ENCODE results near the gene SLC25A22.

SLC25A22 gene

DNA sequence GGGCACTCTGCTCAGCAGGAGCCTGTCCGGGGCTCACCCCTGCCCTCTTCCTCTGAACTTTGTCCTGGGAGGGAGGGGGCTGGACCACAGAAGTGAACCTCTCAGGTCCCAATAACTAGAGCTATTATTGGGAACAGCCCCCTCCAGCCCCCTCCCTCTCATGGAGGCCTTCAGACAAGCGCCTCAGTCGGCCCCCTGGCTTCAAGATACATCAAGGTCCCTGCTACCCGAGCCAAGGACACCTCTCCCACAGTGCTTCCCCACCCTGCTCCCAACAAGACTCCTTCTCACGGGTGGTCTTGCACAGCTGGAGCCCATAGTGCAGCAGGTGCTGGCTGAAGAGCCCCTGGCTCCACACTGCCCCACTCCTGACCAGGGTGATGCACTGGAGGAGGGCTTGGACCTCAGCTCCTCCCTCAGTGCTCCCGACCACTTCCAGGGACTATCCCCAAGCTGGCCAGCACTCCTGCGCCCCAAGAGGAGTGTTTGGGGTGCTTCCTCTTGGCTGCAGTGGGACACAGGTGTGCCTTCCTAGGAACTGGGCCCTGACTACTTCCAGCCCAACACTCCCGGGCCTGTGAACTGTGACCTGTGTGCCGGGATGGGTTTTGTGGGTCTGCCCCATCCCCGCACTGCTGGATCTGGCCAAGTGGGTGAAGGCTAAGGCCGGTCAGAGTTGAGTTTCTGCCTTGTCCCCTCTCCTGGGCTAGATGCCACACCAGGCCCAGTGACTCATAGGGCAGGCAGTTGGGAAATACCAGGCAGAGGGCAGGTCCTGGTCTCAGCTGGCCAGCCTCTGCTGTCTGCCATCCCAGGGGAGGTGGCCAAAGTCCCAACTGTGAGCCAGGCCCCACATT lies 22.8 kb upstream of the SLC25A22 start:
- Histone ChIP-seq H3K4me3 (ENCODE audit: insufficient read depth, low read depth, low read length) (peak overlapping the region; percentile 58), H3K27me3 (ENCODE audit: control insufficient read depth, insufficient read depth, low read length, poor library complexity, severe bottlenecking) (peaks cover 5% of the 10 kb centered on the region), H3K4me1 (ENCODE audit: control insufficient read depth, insufficient read depth, low read length) (peaks cover 12% of the 10 kb centered on the region), H3K36me3 (ENCODE audit: control insufficient read depth, insufficient read depth, low read length) (peaks cover 9% of the 10 kb centered on the region), H3K9me3 (ENCODE audit: control insufficient read depth, low read length) (no peaks in the 10 kb centered on the region), H3K27ac (ENCODE audit: insufficient read depth, low read depth, low read length, poor library complexity, severe bottlenecking) (no peak overlapping the region)
- WGBS, 2 experiments = 88% methylated on average over 11 of the region's 11 CpGs

DNA sequence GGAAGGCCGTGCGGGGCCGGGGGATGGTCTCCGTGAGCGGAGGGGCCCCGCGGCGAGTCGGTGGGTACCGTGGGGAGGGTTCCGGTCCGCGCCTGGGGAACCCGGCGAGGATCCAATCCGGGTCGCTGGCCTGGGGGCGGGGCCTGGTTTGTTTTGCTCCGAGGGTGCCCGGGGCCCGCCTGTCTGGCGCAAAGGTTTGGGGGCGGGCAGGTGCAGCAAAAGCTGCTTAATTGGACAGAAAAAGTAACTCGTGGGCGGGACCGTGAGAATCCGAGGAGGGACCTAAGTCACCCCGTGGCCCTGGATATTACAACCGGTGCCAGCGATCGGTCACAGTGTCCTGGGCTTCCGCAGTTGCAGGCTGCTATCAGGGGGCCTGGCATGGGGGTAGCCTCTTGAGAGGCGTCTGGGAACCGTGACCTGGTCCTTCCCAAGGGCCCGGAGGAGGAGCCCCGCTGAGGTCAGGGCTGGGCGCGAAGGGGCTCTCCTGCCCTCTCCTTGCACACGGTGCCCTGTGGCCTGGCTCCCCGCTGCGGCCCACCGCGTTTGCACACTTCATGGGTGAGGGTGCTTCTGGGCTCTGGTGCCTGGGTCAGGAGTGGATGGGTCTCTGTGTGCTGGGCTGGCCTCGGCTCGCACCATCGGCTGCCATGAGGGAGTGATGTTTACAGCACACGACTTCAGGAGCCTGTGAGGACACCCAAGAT lies 22.0 kb upstream of the SLC25A22 start:
- 12 to 13% methylated on average over 47 of the region's 47 CpGs for WGBS, 2 experiments
- H3K9me3 ChIP-seq (ENCODE audit: control insufficient read depth, low read length) = no peaks in the 10 kb centered on the region
- H3K36me3 ChIP-seq (ENCODE audit: control insufficient read depth, insufficient read depth, low read length) = peaks cover 9% of the 10 kb centered on the region
- H3K4me3 ChIP-seq (ENCODE audit: insufficient read depth, low read depth, low read length) = peak overlapping the region; percentile 58
- H3K4me1 ChIP-seq (ENCODE audit: control insufficient read depth, insufficient read depth, low read length) = peaks cover 12% of the 10 kb centered on the region
- H3K27me3 ChIP-seq (ENCODE audit: control insufficient read depth, insufficient read depth, low read length, poor library complexity, severe bottlenecking) = no peaks in the 10 kb centered on the region
- no peak overlapping the region for H3K27ac ChIP-seq (ENCODE audit: insufficient read depth, low read depth, low read length, poor library complexity, severe bottlenecking)

DNA sequence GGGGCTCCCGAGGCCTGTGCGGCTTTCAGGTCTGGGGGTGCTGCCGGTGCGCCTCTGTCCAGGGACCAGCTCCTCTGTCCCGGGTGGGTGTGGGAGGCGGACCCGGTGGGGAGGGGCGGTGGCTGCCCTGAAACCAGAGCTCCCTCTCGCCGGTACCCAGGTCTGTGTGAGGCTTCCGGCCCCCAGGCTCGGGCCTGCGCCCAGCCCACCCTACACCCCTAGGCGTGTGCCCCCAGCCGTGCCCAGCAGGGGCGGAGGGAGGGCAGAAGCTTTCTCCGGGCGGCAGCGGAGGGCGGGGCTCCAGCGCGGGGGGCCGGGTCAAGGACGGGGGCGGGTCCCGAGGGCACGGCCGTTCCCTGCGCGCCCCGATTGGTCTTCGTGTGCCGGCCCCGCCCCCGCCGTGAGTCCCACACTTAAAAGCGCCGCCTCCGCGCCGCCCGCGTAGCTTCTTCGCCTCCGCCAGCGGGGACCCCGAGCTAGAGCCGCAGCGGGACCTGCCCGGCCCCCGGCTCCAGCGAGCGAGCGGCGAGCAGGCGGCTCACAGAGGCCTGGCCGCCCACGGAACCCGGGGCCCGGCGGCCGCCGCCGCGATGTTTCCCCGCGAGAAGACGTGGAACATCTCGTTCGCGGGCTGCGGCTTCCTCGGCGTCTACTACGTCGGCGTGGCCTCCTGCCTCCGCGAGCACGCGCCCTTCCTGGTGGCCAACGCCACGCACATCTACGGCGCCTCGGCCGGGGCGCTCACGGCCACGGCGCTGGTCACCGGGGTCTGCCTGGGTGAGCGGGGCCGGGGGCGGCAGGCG lies 21.2 kb upstream of the SLC25A22 start:
- peaks cover 12% of the 10 kb centered on the region for H3K4me1 ChIP-seq (ENCODE audit: control insufficient read depth, insufficient read depth, low read length)
- WGBS, 2 experiments = 3% methylated on average over 96 of the region's 96 CpGs
- peaks cover 4% of the 10 kb centered on the region for H3K36me3 ChIP-seq (ENCODE audit: control insufficient read depth, insufficient read depth, low read length)
- no peaks in the 10 kb centered on the region for H3K9me3 ChIP-seq (ENCODE audit: control insufficient read depth, low read length)
- no peak overlapping the region for H3K27ac ChIP-seq (ENCODE audit: insufficient read depth, low read depth, low read length, poor library complexity, severe bottlenecking)
- no peaks in the 10 kb centered on the region for H3K27me3 ChIP-seq (ENCODE audit: control insufficient read depth, insufficient read depth, low read length, poor library complexity, severe bottlenecking)
- peak overlapping the region; percentile 58 for H3K4me3 ChIP-seq (ENCODE audit: insufficient read depth, low read depth, low read length)

DNA sequence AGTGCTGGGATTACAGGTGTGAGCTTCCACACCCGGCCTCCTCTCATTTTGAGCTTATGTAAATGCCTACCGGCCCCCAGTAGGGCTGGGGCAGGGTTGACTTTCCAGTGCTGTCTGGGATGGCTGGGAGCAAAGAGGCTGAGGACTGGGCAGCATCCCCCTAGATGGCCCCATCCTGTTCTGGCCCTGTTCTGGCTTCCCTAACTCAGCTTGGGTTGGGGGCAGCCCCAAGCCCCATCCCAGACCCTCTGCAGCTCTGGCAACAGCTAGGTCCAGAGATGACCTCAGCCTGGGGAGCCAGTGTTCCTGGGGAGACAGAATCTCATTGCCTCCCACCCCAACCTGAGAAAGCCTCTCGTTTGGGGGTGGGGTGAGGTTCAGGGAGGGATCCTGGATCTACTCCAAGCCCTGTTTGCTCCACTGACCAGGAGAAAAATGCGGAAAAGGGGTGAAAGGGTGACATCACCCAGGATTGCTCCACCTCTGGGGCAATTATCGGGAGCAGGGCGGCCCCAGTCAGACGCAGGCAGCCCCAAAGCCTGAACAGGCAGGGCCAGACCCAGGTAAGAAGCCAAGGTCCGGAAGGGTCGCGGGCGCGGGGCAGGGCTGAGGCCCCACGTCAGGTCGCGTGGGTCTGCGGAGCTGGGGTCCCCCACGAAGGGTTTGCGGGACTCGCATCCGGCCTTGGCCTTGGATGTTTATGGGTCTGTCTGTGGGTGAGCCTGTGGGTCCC lies 20.5 kb upstream of the SLC25A22 start, which contains the start of gene PNPLA2:
Gene PNPLA2 (plus strand): TSS at position 519 of the 733 bp plus-strand sequence. CDS start 805 bp downstream, outside the sequence.
- WGBS, 2 experiments = 67 to 68% methylated on average over 20 of the region's 20 CpGs
- no peak within 1 kb of the TSS for H3K27ac ChIP-seq (ENCODE audit: insufficient read depth, low read depth, low read length, poor library complexity, severe bottlenecking)
- H3K4me3 ChIP-seq (ENCODE audit: insufficient read depth, low read depth, low read length) = peak within 1 kb of the TSS; percentile 58
- no peaks in the 10 kb centered on the region for H3K27me3 ChIP-seq (ENCODE audit: control insufficient read depth, insufficient read depth, low read length, poor library complexity, severe bottlenecking)
- H3K9me3 ChIP-seq (ENCODE audit: control insufficient read depth, low read length) = no peaks in the 10 kb centered on the region
- H3K36me3 ChIP-seq (ENCODE audit: control insufficient read depth, insufficient read depth, low read length) = peaks cover 4% of the 10 kb centered on the region
- peaks cover 12% of the 10 kb centered on the region for H3K4me1 ChIP-seq (ENCODE audit: control insufficient read depth, insufficient read depth, low read length)

DNA sequence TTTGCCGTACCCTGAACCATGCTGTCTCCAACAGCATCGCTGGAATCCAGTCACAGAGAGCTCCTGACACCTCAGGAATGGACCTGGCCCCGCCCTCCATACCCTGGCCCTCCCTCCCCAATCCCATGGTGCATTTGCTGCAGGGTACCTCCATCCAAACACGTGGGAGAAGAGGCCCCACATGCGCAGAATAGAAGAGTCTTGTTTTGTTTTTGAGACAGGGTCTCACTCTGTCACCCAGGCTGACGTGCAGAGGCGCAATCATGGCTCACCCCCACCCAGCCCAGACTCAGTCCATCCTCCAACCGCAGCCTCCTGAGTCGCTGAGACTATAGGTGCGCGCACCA lies 18.3 kb upstream of the SLC25A22 start:
- peaks cover 17% of the 10 kb centered on the region for H3K4me1 ChIP-seq (ENCODE audit: control insufficient read depth, insufficient read depth, low read length)
- H3K4me3 ChIP-seq (ENCODE audit: insufficient read depth, low read depth, low read length) = no peak overlapping the region
- no peak overlapping the region for H3K27ac ChIP-seq (ENCODE audit: insufficient read depth, low read depth, low read length, poor library complexity, severe bottlenecking)
- H3K9me3 ChIP-seq (ENCODE audit: control insufficient read depth, low read length) = no peaks in the 10 kb centered on the region
- 74 to 83% methylated on average over 8 to 11 of the region's 11 CpGs for WGBS, 2 experiments
- H3K27me3 ChIP-seq (ENCODE audit: control insufficient read depth, insufficient read depth, low read length, poor library complexity, severe bottlenecking) = no peaks in the 10 kb centered on the region
- H3K36me3 ChIP-seq (ENCODE audit: control insufficient read depth, insufficient read depth, low read length) = peaks cover 25% of the 10 kb centered on the region

DNA sequence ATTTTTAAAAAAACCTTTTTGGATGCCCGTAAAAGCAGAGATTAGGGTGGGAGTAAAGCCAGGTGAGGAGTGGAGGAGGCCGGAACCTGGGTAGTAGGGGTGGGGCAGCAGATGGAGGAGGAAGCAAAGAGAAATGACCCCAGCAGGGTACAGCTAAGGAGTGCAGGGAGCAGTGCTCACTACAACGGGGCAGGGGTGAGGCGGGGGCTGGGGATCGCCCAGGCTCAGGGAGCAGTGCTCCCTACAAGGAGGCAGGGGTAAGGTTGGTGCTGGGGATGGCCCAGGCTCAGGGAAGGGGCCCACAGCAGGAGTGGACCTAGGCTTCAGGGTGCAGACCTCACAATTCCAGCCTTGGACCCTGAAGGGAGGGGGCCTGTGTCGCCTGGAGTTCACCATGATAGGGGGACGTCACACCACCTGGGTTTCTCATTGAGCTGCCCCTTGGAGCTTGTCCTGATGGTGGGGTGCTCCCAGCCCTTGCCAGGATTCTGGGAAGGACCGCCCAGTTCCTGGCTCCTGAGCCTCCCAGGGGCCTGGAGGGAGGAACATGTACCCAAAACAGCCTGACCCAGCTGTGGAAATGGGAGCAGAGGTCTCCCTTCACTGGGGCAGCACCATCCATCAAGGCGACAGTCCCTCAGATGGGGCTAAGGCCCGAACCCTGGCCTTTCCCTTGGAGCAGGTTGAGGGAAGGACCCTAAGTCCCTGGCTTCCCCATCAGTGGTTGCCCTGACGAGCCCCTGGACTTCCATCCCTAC lies 17.8 kb upstream of the SLC25A22 start:
- H3K27me3 ChIP-seq (ENCODE audit: control insufficient read depth, insufficient read depth, low read length, poor library complexity, severe bottlenecking) = no peaks in the 10 kb centered on the region
- H3K36me3 ChIP-seq (ENCODE audit: control insufficient read depth, insufficient read depth, low read length) = peaks cover 26% of the 10 kb centered on the region
- H3K9me3 ChIP-seq (ENCODE audit: control insufficient read depth, low read length) = no peaks in the 10 kb centered on the region
- 93 to 94% methylated on average over 11 of the region's 11 CpGs for WGBS, 2 experiments
- peaks cover 21% of the 10 kb centered on the region for H3K4me1 ChIP-seq (ENCODE audit: control insufficient read depth, insufficient read depth, low read length)
- H3K4me3 ChIP-seq (ENCODE audit: insufficient read depth, low read depth, low read length) = no peak overlapping the region
- H3K27ac ChIP-seq (ENCODE audit: insufficient read depth, low read depth, low read length, poor library complexity, severe bottlenecking) = no peak overlapping the region

DNA sequence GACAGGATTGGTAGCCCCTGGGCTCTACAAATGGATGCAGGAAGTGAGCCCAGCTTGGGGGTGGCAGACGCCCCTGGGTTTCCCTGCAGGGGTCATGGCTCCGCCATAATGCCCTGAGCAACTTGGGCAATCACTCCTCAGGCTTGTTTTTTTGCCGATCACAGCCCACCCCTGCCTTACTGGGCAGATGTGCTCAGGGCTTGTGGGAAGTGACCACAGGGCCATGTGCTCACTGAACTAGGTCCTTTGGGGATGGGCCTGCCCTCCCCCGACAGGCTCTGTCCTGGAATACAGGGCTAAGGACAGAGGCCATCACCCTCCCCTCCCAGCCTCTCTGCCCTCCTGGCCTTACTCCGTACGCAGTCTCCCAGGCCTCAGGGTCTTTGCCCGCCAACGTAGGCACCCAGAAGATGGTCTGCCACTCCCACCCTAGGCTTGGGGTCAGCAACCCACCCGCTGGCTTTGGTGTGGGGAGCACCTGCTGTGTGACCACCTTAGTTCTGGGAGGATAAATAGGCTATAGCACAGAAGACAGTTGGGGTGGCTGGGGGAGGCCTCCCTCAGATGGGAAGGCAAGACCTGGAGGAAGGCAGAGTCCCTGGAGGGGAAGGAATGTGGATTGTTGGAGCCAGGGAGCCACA lies 15.5 kb upstream of the SLC25A22 start:
- no peak overlapping the region for H3K4me3 ChIP-seq (ENCODE audit: insufficient read depth, low read depth, low read length)
- no peak overlapping the region for H3K27ac ChIP-seq (ENCODE audit: insufficient read depth, low read depth, low read length, poor library complexity, severe bottlenecking)
- peaks cover 26% of the 10 kb centered on the region for H3K36me3 ChIP-seq (ENCODE audit: control insufficient read depth, insufficient read depth, low read length)
- H3K9me3 ChIP-seq (ENCODE audit: control insufficient read depth, low read length) = no peaks in the 10 kb centered on the region
- H3K27me3 ChIP-seq (ENCODE audit: control insufficient read depth, insufficient read depth, low read length, poor library complexity, severe bottlenecking) = no peaks in the 10 kb centered on the region
- 94 to 96% methylated on average over 9 of the region's 9 CpGs for WGBS, 2 experiments
- peaks cover 15% of the 10 kb centered on the region for H3K4me1 ChIP-seq (ENCODE audit: control insufficient read depth, insufficient read depth, low read length)

DNA sequence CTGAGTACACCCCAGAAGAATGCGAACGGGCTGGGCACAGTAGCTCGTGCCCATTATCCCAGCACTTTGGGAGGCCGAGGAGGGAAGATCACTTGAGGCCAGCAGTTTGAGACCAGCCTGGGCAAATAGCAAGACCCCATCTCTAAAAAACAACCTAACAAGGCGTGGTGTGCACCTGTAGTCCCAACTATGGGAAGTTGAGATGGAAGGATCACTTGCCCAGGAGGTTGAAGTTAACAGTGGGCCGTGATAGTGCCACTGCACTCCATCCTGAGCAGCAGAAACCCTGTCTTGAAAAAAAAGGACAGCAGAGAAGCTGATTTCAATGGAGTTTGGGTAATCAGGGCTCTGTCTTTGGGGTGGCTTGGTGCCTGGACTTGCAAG lies 15.0 kb upstream of the SLC25A22 start:
- WGBS, 2 experiments = 94 to 95% methylated on average over 6 of the region's 6 CpGs
- peaks cover 26% of the 10 kb centered on the region for H3K36me3 ChIP-seq (ENCODE audit: control insufficient read depth, insufficient read depth, low read length)
- H3K27ac ChIP-seq (ENCODE audit: insufficient read depth, low read depth, low read length, poor library complexity, severe bottlenecking) = no peak overlapping the region
- H3K27me3 ChIP-seq (ENCODE audit: control insufficient read depth, insufficient read depth, low read length, poor library complexity, severe bottlenecking) = no peaks in the 10 kb centered on the region
- no peaks in the 10 kb centered on the region for H3K9me3 ChIP-seq (ENCODE audit: control insufficient read depth, low read length)
- no peak overlapping the region for H3K4me3 ChIP-seq (ENCODE audit: insufficient read depth, low read depth, low read length)
- peaks cover 15% of the 10 kb centered on the region for H3K4me1 ChIP-seq (ENCODE audit: control insufficient read depth, insufficient read depth, low read length)

DNA sequence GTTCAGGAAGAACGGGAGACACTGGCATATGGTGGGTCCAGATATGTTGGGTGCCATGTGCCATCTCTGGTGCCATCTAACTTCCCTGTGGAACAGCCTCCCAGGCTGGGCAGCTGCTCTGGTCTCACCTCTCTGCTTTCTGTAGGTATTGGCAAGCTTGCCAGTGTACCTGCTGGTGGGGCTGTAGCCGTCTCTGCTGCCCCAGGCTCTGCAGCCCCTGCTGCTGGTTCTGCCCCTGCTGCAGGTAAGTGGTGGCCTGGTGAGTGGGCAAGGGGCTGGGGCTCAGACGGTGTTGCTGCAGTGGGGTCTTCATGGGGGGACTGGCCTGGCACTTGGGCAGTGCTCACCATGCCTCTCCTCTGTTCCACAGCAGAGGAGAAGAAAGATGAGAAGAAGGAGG lies 14.3 kb upstream of the SLC25A22 start:
- peaks cover 15% of the 10 kb centered on the region for H3K4me1 ChIP-seq (ENCODE audit: control insufficient read depth, insufficient read depth, low read length)
- no peaks in the 10 kb centered on the region for H3K9me3 ChIP-seq (ENCODE audit: control insufficient read depth, low read length)
- H3K4me3 ChIP-seq (ENCODE audit: insufficient read depth, low read depth, low read length) = no peak overlapping the region
- H3K27me3 ChIP-seq (ENCODE audit: control insufficient read depth, insufficient read depth, low read length, poor library complexity, severe bottlenecking) = no peaks in the 10 kb centered on the region
- 94 to 96% methylated on average over 3 of the region's 3 CpGs for WGBS, 2 experiments
- peaks cover 26% of the 10 kb centered on the region for H3K36me3 ChIP-seq (ENCODE audit: control insufficient read depth, insufficient read depth, low read length)
- H3K27ac ChIP-seq (ENCODE audit: insufficient read depth, low read depth, low read length, poor library complexity, severe bottlenecking) = no peak overlapping the region

All from ectodermal cell (in vitro differentiated cells).